OCI-M2 (cell line): Measurements from ENCODE around the gene CCDC149.

ENCODE experiments used
- DNase-seq: peaks from one replicate; lab custom pipeline; 2025; ENCODE audit not compliant: unreplicated experiment; lab: John Stamatoyannopoulos, UW

The CCDC149 gene

GRCh38 chr4:24778464-24779225, 134.2 kb downstream of the CCDC149 start:
- no peak for DNase-seq

- no peak for DNase-seq
Observed at GRCh38 chr4:24777536-24778463, 135.0 kb downstream of the CCDC149 start.

- DNase-seq: no peak
Observed at GRCh38 chr4:24775750-24776149, 137.1 kb downstream of the CCDC149 start.

GRCh38 chr4:24775032-24775605, 137.7 kb downstream of the CCDC149 start:
- DNase-seq: no peak

- no peak for DNase-seq
Observed at GRCh38 chr4:24774452-24774851, 138.4 kb downstream of the CCDC149 start.

GRCh38 chr4:24772952-24773351, 139.9 kb downstream of the CCDC149 start:
- DNase-seq: no peak

- DNase-seq: no peak
Observed at GRCh38 chr4:24772061-24772705, 140.7 kb downstream of the CCDC149 start.

- no peak for DNase-seq
Observed at GRCh38 chr4:24771241-24771640, 141.6 kb downstream of the CCDC149 start.

- DNase-seq: no peak
Observed at GRCh38 chr4:24770667-24771066, 142.2 kb downstream of the CCDC149 start.

- no peak for DNase-seq
Observed at GRCh38 chr4:24770032-24770584, 142.7 kb downstream of the CCDC149 start.

- DNase-seq: no peak
Observed at GRCh38 chr4:24769571-24769970, 143.3 kb downstream of the CCDC149 start.

- no peak for DNase-seq
Observed at GRCh38 chr4:24768604-24769003, 144.2 kb downstream of the CCDC149 start.

GRCh38 chr4:24768006-24768405, 144.8 kb downstream of the CCDC149 start:
- no peak for DNase-seq

GRCh38 chr4:24765376-24765988, 147.4 kb downstream of the CCDC149 start:
- no peak for DNase-seq

- DNase-seq: no peak
Observed at GRCh38 chr4:24764345-24764744, 148.5 kb downstream of the CCDC149 start.

GRCh38 chr4:24763631-24764297, 149.1 kb downstream of the CCDC149 start:
- no peak for DNase-seq
